HEK293 (cell line): ENCODE data around the gene MIB2.
A peak's percentile ranks its signal among the peaks of the same experiment; 100 is the strongest.

Experiments
- CTCF ChIA-PET: fragments of 350-600 bp; formaldehyde crosslinking; extraction: SDS; loops from one replicate; lab custom pipeline; 2021; ENCODE audit warnings: antibody characterized with exemption; lab: Yijun Ruan, JAX
- POLR2A ChIA-PET: fragments of 300-600 bp; formaldehyde crosslinking; extraction: SDS; loops from one replicate; lab custom pipeline; 2020; ENCODE audit warnings: antibody characterized with exemption, inconsistent platforms; lab: Yijun Ruan, JAX
- H3K27ac ChIP-seq: fragments of 200-500 bp; sonication (Bioruptor generic); 2 replicates; pipeline ENCODE4 v1.5.1; 2014; ENCODE audit warnings: low read depth, low read length, control low read depth, inconsistent platforms; ENCODE audit errors: extremely low read depth
- H3K36me3 ChIP-seq, 2 experiments: fragments of 200-500 bp in 1 of 2; sonication (Bioruptor generic) in 1 of 2; 1 replicate in 1 of 2; 2 replicates in 1 of 2; pipeline ENCODE4 v1.5.1; 2014 to 2017; ENCODE audit warnings: inconsistent platforms in 2 of 2, low read length in 2 of 2; ENCODE audit not compliant: control insufficient read depth in 2 of 2, insufficient read depth in 1 of 2
- H3K4me1 ChIP-seq: fragments of 200-500 bp; sonication (Bioruptor generic); 2 replicates; pipeline ENCODE4 v1.5.1; 2014; ENCODE audit warnings: mild to moderate bottlenecking, low read length, inconsistent platforms; ENCODE audit not compliant: control insufficient read depth, insufficient read depth
- H3K4me3 ChIP-seq: 2 replicates; pipeline ENCODE4 v1.5.1; 2011; ENCODE audit warnings: low read depth, mild to moderate bottlenecking, control low read depth, low read length, moderate library complexity
- H3K9me3 ChIP-seq: fragments of 200-500 bp; sonication (Bioruptor generic); 2 replicates; pipeline ENCODE4 v1.5.1; 2014; ENCODE audit warnings: low read depth, low read length, inconsistent platforms; ENCODE audit not compliant: control insufficient read depth, insufficient read depth
- CTCF ChIP-seq: fragments of 450-650 bp; formaldehyde crosslinking; IDR thresholded peaks from 2 replicates; pipeline ENCODE4 v1.5.1; 2016; ENCODE audit warnings: missing biosample characterization, missing genetic modification characterization
- ELK4 ChIP-seq: IDR thresholded peaks from 2 replicates; pipeline ENCODE4 v1.6.1; 2011; ENCODE audit warnings: mild to moderate bottlenecking, low read depth, low read length, borderline replicate concordance
- KLF9 ChIP-seq: fragments of 450-650 bp; formaldehyde crosslinking; IDR thresholded peaks from 2 replicates; pipeline ENCODE4 v1.5.1; 2016; ENCODE audit warnings: missing biosample characterization, missing genetic modification characterization, low read depth
- PRDM10 ChIP-seq: fragments of 450-650 bp; formaldehyde crosslinking; IDR thresholded peaks from 2 replicates; pipeline ENCODE4 v1.5.1; 2016; ENCODE audit warnings: missing biosample characterization, missing genetic modification characterization
- SCRT2 ChIP-seq: fragments of 450-650 bp; formaldehyde crosslinking; IDR thresholded peaks from 2 replicates; pipeline ENCODE4 v1.5.1; 2016; ENCODE audit warnings: missing biosample characterization, missing genetic modification characterization
- ZBTB1 ChIP-seq: fragments of 450-650 bp; formaldehyde crosslinking; IDR thresholded peaks from 2 replicates; pipeline ENCODE4 v1.5.1; 2016; ENCODE audit warnings: missing biosample characterization, missing genetic modification characterization
- ZBTB21 ChIP-seq: fragments of 450-650 bp; formaldehyde crosslinking; IDR thresholded peaks from 2 replicates; pipeline ENCODE4 v1.5.1; 2017; ENCODE audit warnings: missing biosample characterization, missing genetic modification characterization
- ZBTB49 ChIP-seq: fragments of 450-650 bp; formaldehyde crosslinking; IDR thresholded peaks from 2 replicates; pipeline ENCODE4 v1.5.1; 2016; ENCODE audit warnings: missing biosample characterization, missing genetic modification characterization, low read depth
- ZIC2 ChIP-seq: fragments of 450-650 bp; formaldehyde crosslinking; IDR thresholded peaks from 2 replicates; pipeline ENCODE4 v1.5.1; 2016; ENCODE audit warnings: missing biosample characterization, missing genetic modification characterization
- ZNF239 ChIP-seq: fragments of 450-650 bp; formaldehyde crosslinking; IDR thresholded peaks from 2 replicates; pipeline ENCODE4 v1.5.1; 2016; ENCODE audit warnings: missing biosample characterization, missing genetic modification characterization
- ZNF335 ChIP-seq: fragments of 450-650 bp; formaldehyde crosslinking; conservative IDR thresholded peaks from 2 replicates; pipeline ENCODE4 v1.5.1; 2016; ENCODE audit warnings: missing biosample characterization, missing genetic modification characterization
- ZNF701 ChIP-seq: fragments of 450-650 bp; formaldehyde crosslinking; IDR thresholded peaks from 2 replicates; pipeline ENCODE4 v1.5.1; 2016; ENCODE audit warnings: missing biosample characterization, missing genetic modification characterization

The MIB2 gene

GRCh38 chr1:1621173-1622009, 6.1 kb downstream of the MIB2 start:
- TF ChIP-seq PRDM10 (tag by site-specific recombination) (no peak), ZNF239 (tag by site-specific recombination) (no peak), SCRT2 (tag by site-specific recombination) (0 out of 2 replicates have a peak, but pooled peaks have one; percentile 32)
- 0 out of 2 replicates have a peak overlapping the region, but pooled peaks have one; percentile 16 for H3K27ac ChIP-seq
- peaks cover 0 to 46% of the 10 kb centered on the region in 2 experiments; a peak in 1 of 3 replicates for H3K36me3 ChIP-seq
- H3K4me3 ChIP-seq = no peak overlapping the region
- no peaks in the 10 kb centered on the region for H3K9me3 ChIP-seq
- CTCF ChIA-PET = interaction anchor here (0.6 kb wide), 1 partner anchor 48 kb away, joined by 4 read pairs; no protein-coding TSS in a partner anchor
- POLR2A ChIA-PET = no interaction called here
- no peaks in the 10 kb centered on the region for H3K4me1 ChIP-seq

GRCh38 chr1:1622010-1622787, 6.9 kb downstream of the MIB2 start:
- no peak overlapping the region for H3K4me3 ChIP-seq
- TF ChIP-seq ZBTB21 (tag by site-specific recombination) (no peak), ZNF335 (peak; percentile 98), ELK4 (no peak), CTCF (tag by site-specific recombination) (no peak), ZIC2 (tag by site-specific recombination) (peak; percentile 37; the same call in 1 of the 2 replicates), ZNF701 (no peak), PRDM10 (tag by site-specific recombination) (0 out of 2 replicates have a peak, but pooled peaks have one; percentile 19), ZBTB1 (no peak), KLF9 (tag by site-specific recombination) (no peak), ZBTB49 (no peak)
- TF ChIP-seq, all 188 proteins: peak for 3
- ChIA-PET CTCF (no interaction called here), POLR2A (interaction anchor here (0.6 kb wide), 1 partner anchor 9 kb away, joined by 4 read pairs; no protein-coding TSS in a partner anchor)
- Histone ChIP-seq H3K9me3 (no peaks in the 10 kb centered on the region), H3K36me3 (peaks cover 0 to 45% of the 10 kb centered on the region in 2 experiments; a peak in 1 of 3 replicates), H3K27ac (no peak overlapping the region), H3K4me1 (no peaks in the 10 kb centered on the region)
